ENCODE data around the gene NPHP1.

NPHP1 gene

GRCh38 chr2:110180036-110180435 lies 24.8 kb downstream of the NPHP1 start:
- TF ChIP-seq CTCF (IDR thresholded peaks at IDR 0.05; ENCODE audit: borderline replicate concordance, extremely low read depth, low read length, poor library complexity, severe bottlenecking): no peak
- no peak for TF ChIP-seq EZH2 (IDR thresholded peaks at IDR 0.05; ENCODE audit: borderline replicate concordance, low read depth, low read length, severe bottlenecking)
- peaks cover 5% of the 10 kb centered on the region for H3K27me3 ChIP-seq (ENCODE audit: insufficient read depth, low read length, poor library complexity)
- H3K4me1 ChIP-seq (ENCODE audit: insufficient read depth, low read length): no peaks in the 10 kb centered on the region
- no peak overlapping the region for H3K9ac ChIP-seq (ENCODE audit: low read depth, low read length)
- no peak overlapping the region for H3K4me2 ChIP-seq (ENCODE audit: insufficient read depth, low read length)
- no peak overlapping the region for H3K4me3 ChIP-seq (ENCODE audit: low read depth in 1 of 2, low read length in 2 of 2)
- DNase-seq (no peak), ATAC-seq (ENCODE audit: insufficient read depth, low read depth) (no peak)
- no peaks in the 10 kb centered on the region for H3K79me2 ChIP-seq (ENCODE audit: insufficient read depth, low read length)
- no peak overlapping the region for H3K27ac ChIP-seq (ENCODE audit: low read length)
- no peaks in the 10 kb centered on the region for H3K36me3 ChIP-seq (ENCODE audit: insufficient read depth, low read length)
- H3K9me3 ChIP-seq (ENCODE audit: insufficient read depth, low read length, severe bottlenecking): peaks cover 10% of the 10 kb centered on the region
- no peak overlapping the region for H2AFZ ChIP-seq (ENCODE audit: low read depth, low read length)
- no peaks in the 10 kb centered on the region for H4K20me1 ChIP-seq (ENCODE audit: insufficient read depth, low read length)

GRCh38 chr2:110173523-110173922 lies 31.3 kb downstream of the NPHP1 start:
- H3K9ac ChIP-seq (ENCODE audit: low read depth, low read length): no peak overlapping the region
- no peak overlapping the region for H2AFZ ChIP-seq (ENCODE audit: low read depth, low read length)
- DNase-seq (no peak), ATAC-seq (ENCODE audit: insufficient read depth, low read depth) (no peak)
- TF ChIP-seq EZH2 (IDR thresholded peaks at IDR 0.05; ENCODE audit: borderline replicate concordance, low read depth, low read length, severe bottlenecking) (no peak), CTCF (IDR thresholded peaks at IDR 0.05; ENCODE audit: borderline replicate concordance, extremely low read depth, low read length, poor library complexity, severe bottlenecking) (no peak)
- H3K27ac ChIP-seq (ENCODE audit: low read length): no peak overlapping the region
- no peak overlapping the region for H3K4me2 ChIP-seq (ENCODE audit: insufficient read depth, low read length)
- H3K79me2 ChIP-seq (ENCODE audit: insufficient read depth, low read length): no peaks in the 10 kb centered on the region
- H3K27me3 ChIP-seq (ENCODE audit: insufficient read depth, low read length, poor library complexity): peaks cover 18% of the 10 kb centered on the region
- no peaks in the 10 kb centered on the region for H3K4me1 ChIP-seq (ENCODE audit: insufficient read depth, low read length)
- H3K9me3 ChIP-seq (ENCODE audit: insufficient read depth, low read length, severe bottlenecking): no peaks in the 10 kb centered on the region
- H3K4me3 ChIP-seq (ENCODE audit: low read depth in 1 of 2, low read length in 2 of 2): no peak overlapping the region
- H4K20me1 ChIP-seq (ENCODE audit: insufficient read depth, low read length): no peaks in the 10 kb centered on the region
- no peaks in the 10 kb centered on the region for H3K36me3 ChIP-seq (ENCODE audit: insufficient read depth, low read length)

- Histone ChIP-seq H3K36me3 (ENCODE audit: insufficient read depth, low read length) (no peaks in the 10 kb centered on the region), H3K4me2 (ENCODE audit: insufficient read depth, low read length) (no peak overlapping the region), H3K4me1 (ENCODE audit: insufficient read depth, low read length) (no peaks in the 10 kb centered on the region), H3K27me3 (ENCODE audit: insufficient read depth, low read length, poor library complexity) (peaks cover 18% of the 10 kb centered on the region), H3K4me3 (ENCODE audit: low read depth in 1 of 2, low read length in 2 of 2) (no peak overlapping the region), H4K20me1 (ENCODE audit: insufficient read depth, low read length) (no peaks in the 10 kb centered on the region), H3K79me2 (ENCODE audit: insufficient read depth, low read length) (no peaks in the 10 kb centered on the region), H3K27ac (ENCODE audit: low read length) (no peak overlapping the region), H3K9me3 (ENCODE audit: insufficient read depth, low read length, severe bottlenecking) (no peaks in the 10 kb centered on the region), H3K9ac (ENCODE audit: low read depth, low read length) (no peak overlapping the region), H2AFZ (ENCODE audit: low read depth, low read length) (no peak overlapping the region)
- TF ChIP-seq EZH2 (IDR thresholded peaks at IDR 0.05; ENCODE audit: borderline replicate concordance, low read depth, low read length, severe bottlenecking) (no peak), CTCF (IDR thresholded peaks at IDR 0.05; ENCODE audit: borderline replicate concordance, extremely low read depth, low read length, poor library complexity, severe bottlenecking) (no peak)
- no peak for ATAC-seq (ENCODE audit: insufficient read depth, low read depth)
- DNase-seq: no peak
Measured at GRCh38 chr2:110172506-110172905, 32.3 kb downstream of the NPHP1 start.

GRCh38 chr2:110170102-110170501 lies 34.7 kb downstream of the NPHP1 start:
- Histone ChIP-seq H3K79me2 (ENCODE audit: insufficient read depth, low read length) (no peaks in the 10 kb centered on the region), H2AFZ (ENCODE audit: low read depth, low read length) (no peak overlapping the region), H3K27me3 (ENCODE audit: insufficient read depth, low read length, poor library complexity) (peaks cover 20% of the 10 kb centered on the region), H4K20me1 (ENCODE audit: insufficient read depth, low read length) (no peaks in the 10 kb centered on the region), H3K9ac (ENCODE audit: low read depth, low read length) (no peak overlapping the region), H3K27ac (ENCODE audit: low read length) (no peak overlapping the region), H3K4me2 (ENCODE audit: insufficient read depth, low read length) (no peak overlapping the region), H3K36me3 (ENCODE audit: insufficient read depth, low read length) (no peaks in the 10 kb centered on the region), H3K4me3 (ENCODE audit: low read depth in 1 of 2, low read length in 2 of 2) (no peak overlapping the region), H3K4me1 (ENCODE audit: insufficient read depth, low read length) (no peaks in the 10 kb centered on the region), H3K9me3 (ENCODE audit: insufficient read depth, low read length, severe bottlenecking) (no peaks in the 10 kb centered on the region)
- DNase-seq (no peak), ATAC-seq (ENCODE audit: insufficient read depth, low read depth) (no peak)
- TF ChIP-seq CTCF (IDR thresholded peaks at IDR 0.05; ENCODE audit: borderline replicate concordance, extremely low read depth, low read length, poor library complexity, severe bottlenecking): no peak
- no peak for TF ChIP-seq EZH2 (IDR thresholded peaks at IDR 0.05; ENCODE audit: borderline replicate concordance, low read depth, low read length, severe bottlenecking)

Data from DND-41 (cell line).